Uterus (tissue), 4 donors: ENCODE data around the gene ARHGAP5. TPM values are rescaled to one million over a fixed set of nuclear protein-coding genes. Genes with fewer than 3 reads are reported as not detected.

ENCODE experiments used
- DNase-seq, 2 donors: peaks; one replicate each; pipeline ENCODE4 v3.0.0-alpha.2; 2019 to 2020
- H3K27ac ChIP-seq, 2 donors: fragments of 200-600 bp; sonication (generic); 1 replicate in 1 of 2; 2 replicates in 1 of 2; pipeline ENCODE4 v1.5.1; 2016 to 2018
- H3K27me3 ChIP-seq, 2 donors: fragments of 200-600 bp; sonication (generic); one replicate each; pipeline ENCODE4 v1.5.1; 2018 to 2019; ENCODE audit warnings: control low read depth in 1 of 2
- H3K36me3 ChIP-seq, 2 donors: fragments of 200-600 bp; sonication (generic); one replicate each; pipeline ENCODE4 v1.5.1; 2019; ENCODE audit warnings: control low read depth in 1 of 2
- H3K4me1 ChIP-seq, 2 donors: fragments of 200-600 bp; sonication (generic); one replicate each; pipeline ENCODE4 v1.5.1; 2018 to 2019; ENCODE audit warnings: control low read depth in 1 of 2
- H3K4me3 ChIP-seq, 2 donors: fragments of 200-600 bp; sonication (generic); 1 replicate in 1 of 2; 2 replicates in 1 of 2; pipeline ENCODE4 v1.5.1; 2018 to 2019; ENCODE audit warnings: mild to moderate bottlenecking in 1 of 2
- H3K9me3 ChIP-seq, 2 donors: fragments of 200-600 bp; sonication (generic); one replicate each; pipeline ENCODE4 v1.5.1; 2019; ENCODE audit warnings: control low read depth in 1 of 2
- CTCF ChIP-seq, 4 experiments: fragments of 200-600 bp in 2 of 4; fragments of 450-650 bp in 2 of 4; sonication (generic) in 2 of 4; IDR thresholded peaks; one replicate each; pipeline ENCODE4 v1.5.1; 2016 to 2019; ENCODE audit warnings: antibody characterized with exemption in 4 of 4, mild to moderate bottlenecking in 2 of 4, moderate library complexity in 1 of 4
- POLR2A ChIP-seq, 2 donors: fragments of 450-650 bp; IDR thresholded peaks; one replicate each; pipeline ENCODE4 v1.6.1; 2016; ENCODE audit warnings: antibody characterized with exemption in 2 of 2, mild to moderate bottlenecking in 1 of 2, moderate library complexity in 1 of 2
- intact Hi-C: fragments of 100-400 bp; cut with DNase I; formaldehyde crosslinking; loops from one replicate; pipeline ENCODE4 v1.15.1; 2023; ENCODE audit warnings: low total_unique reads
- total RNA-seq, 4 donors: library from RNA; depleted of rRNA in 3 of 4; stranded (reverse); fragments of >200 nt in 3 of 4; gene quantifications; one replicate each; pipeline versions ENCODE4 v1.1.0 to v1.2.4, GENCODE V29; 2014 to 2023
- donor health status: DM: yes; HTN: yes; CAD: no.

The ARHGAP5 gene
- total RNA-seq, 4 donors from 2014 or later: 83.8 to 298 (median 159) TPM

- intact Hi-C loops: loop anchor here (2.0 kb wide), 1 partner anchor 126 kb away; the partner anchor contains the start of gene ARHGAP5
- Histone ChIP-seq H3K27me3 (no peaks in the 10 kb centered on the region), H3K4me1 (no peaks in the 10 kb centered on the region), H3K9me3 (no peaks in the 10 kb centered on the region), H3K27ac (peak within 1 kb of the TSS; percentile 89), H3K36me3 (no peaks in the 10 kb centered on the region), H3K4me3 (peak within 1 kb of the TSS; percentile 59 to 85)
- DNase-seq: peak; percentile 86 to 89
- TF ChIP-seq CTCF (IDR thresholded peaks at IDR 0.05): no peak
- TF ChIP-seq POLR2A (IDR thresholded peaks at IDR 0.05): peak in 1 of 2 donors; percentile 69
Observed at GRCh38 chr14:32202998-32203882, 126.1 kb downstream of the ARHGAP5 start, which contains the start of gene RNU6-8. Gene RNU6-8 (minus strand): TSS chr14:32203269.

- no peaks in the 10 kb centered on the region for H3K27me3 ChIP-seq
- peak in 1 of 2 donors; percentile 20 for DNase-seq
- no peaks in the 10 kb centered on the region for H3K9me3 ChIP-seq
- peak overlapping the region; percentile 59 to 85 for H3K4me3 ChIP-seq
- H3K27ac ChIP-seq: peak overlapping the region; percentile 89
- TF ChIP-seq POLR2A (IDR thresholded peaks at IDR 0.05) (no peak), CTCF (IDR thresholded peaks at IDR 0.05) (no peak)
- no peaks in the 10 kb centered on the region for H3K36me3 ChIP-seq
- intact Hi-C loops: loop anchor here (2.0 kb wide), 1 partner anchor 127 kb away; the partner anchor contains the start of gene ARHGAP5
- no peaks in the 10 kb centered on the region for H3K4me1 ChIP-seq
Observed at GRCh38 chr14:32203928-32204357, 126.8 kb downstream of the ARHGAP5 start.

DNA sequence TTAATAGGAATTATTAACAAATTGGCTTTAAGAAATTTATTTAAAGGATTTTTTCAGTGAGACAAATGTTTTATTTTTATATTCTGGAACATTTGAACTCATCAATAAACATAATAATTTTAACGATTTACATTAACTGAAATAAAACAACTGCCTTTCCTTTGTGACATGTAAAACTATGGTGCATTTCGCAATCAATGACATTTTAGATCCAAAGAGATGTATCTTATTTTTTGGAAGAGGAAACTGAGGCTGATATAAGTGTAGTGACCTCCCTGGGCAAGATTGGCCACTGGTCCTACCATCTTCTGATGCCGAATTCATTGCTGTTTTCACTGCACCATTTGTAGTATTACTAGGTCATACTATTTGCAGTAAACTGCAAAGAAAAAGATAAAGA lies 128.4 kb downstream of the ARHGAP5 start:
- TF ChIP-seq POLR2A (IDR thresholded peaks at IDR 0.05) (no peak), CTCF (IDR thresholded peaks at IDR 0.05) (no peak)
- no peaks in the 10 kb centered on the region for H3K9me3 ChIP-seq
- H3K4me1 ChIP-seq: no peaks in the 10 kb centered on the region
- no peak overlapping the region for H3K4me3 ChIP-seq
- intact Hi-C loops: no loop called here
- DNase-seq: no peak
- H3K27me3 ChIP-seq: no peaks in the 10 kb centered on the region
- H3K36me3 ChIP-seq: no peaks in the 10 kb centered on the region
- no peak overlapping the region for H3K27ac ChIP-seq

GRCh38 chr14:32205984-32206383 lies 128.9 kb downstream of the ARHGAP5 start:
- DNase-seq: no peak
- H3K27ac ChIP-seq: no peak overlapping the region
- H3K4me1 ChIP-seq: no peaks in the 10 kb centered on the region
- no peak overlapping the region for H3K4me3 ChIP-seq
- no peaks in the 10 kb centered on the region for H3K36me3 ChIP-seq
- H3K27me3 ChIP-seq: no peaks in the 10 kb centered on the region
- intact Hi-C loops: no loop called here
- no peaks in the 10 kb centered on the region for H3K9me3 ChIP-seq
- TF ChIP-seq CTCF (IDR thresholded peaks at IDR 0.05): no peak
- TF ChIP-seq POLR2A (IDR thresholded peaks at IDR 0.05): no peak

GRCh38 chr14:32206552-32206951 lies 129.4 kb downstream of the ARHGAP5 start:
- H3K27ac ChIP-seq: no peak overlapping the region
- TF ChIP-seq POLR2A (IDR thresholded peaks at IDR 0.05) (no peak), CTCF (IDR thresholded peaks at IDR 0.05) (no peak)
- H3K27me3 ChIP-seq: no peaks in the 10 kb centered on the region
- H3K4me3 ChIP-seq: no peak overlapping the region
- intact Hi-C loops: no loop called here
- no peaks in the 10 kb centered on the region for H3K9me3 ChIP-seq
- DNase-seq: no peak
- no peaks in the 10 kb centered on the region for H3K4me1 ChIP-seq
- H3K36me3 ChIP-seq: no peaks in the 10 kb centered on the region
